ENCODE data around the gene UTS2B.
"Not testable (repeated sequence)": the region's sequence is repeated elsewhere in the genome, so short reads cannot be mapped to it uniquely, and the experiment has no call there.

Gene UTS2B

GRCh38 chr3:191275244-191275643 lies 55.1 kb downstream of the UTS2B start:
- not testable (repeated sequence) for H3K9ac ChIP-seq (ENCODE audit: low read length); H2BK5ac ChIP-seq (ENCODE audit: low read depth, low read length, poor library complexity); H3K14ac ChIP-seq (ENCODE audit: low read length); H3K4me3 ChIP-seq (ENCODE audit: low read depth, low read length); H2AFZ ChIP-seq (ENCODE audit: insufficient read depth, low read length, poor library complexity); H3K27me3 ChIP-seq (ENCODE audit: insufficient read depth, low read length); H3K18ac ChIP-seq (ENCODE audit: low read length); H3K23ac ChIP-seq (ENCODE audit: low read length); H3K36me3 ChIP-seq (ENCODE audit: control insufficient read depth in 1 of 2, insufficient read depth in 2 of 2, low read length in 2 of 2); H3K79me2 ChIP-seq (ENCODE audit: control insufficient read depth, insufficient read depth, low read length, poor library complexity); H3K9me3 ChIP-seq (ENCODE audit: insufficient read depth, low read depth, low read length); H3K4me1 ChIP-seq (ENCODE audit: control insufficient read depth in 1 of 2, insufficient read depth in 2 of 2, low read length in 2 of 2); H3K4me2 ChIP-seq (ENCODE audit: low read length); H4K8ac ChIP-seq (ENCODE audit: low read depth, low read length); H3K79me1 ChIP-seq (ENCODE audit: low read length); H3K4ac ChIP-seq (ENCODE audit: low read depth, low read length); H2AK5ac ChIP-seq (ENCODE audit: low read length); DNase-seq; H2BK12ac ChIP-seq (ENCODE audit: low read length); H2BK120ac ChIP-seq (ENCODE audit: insufficient read depth, low read length, poor library complexity); H4K12ac ChIP-seq (ENCODE audit: low read depth, low read length); H4K91ac ChIP-seq (ENCODE audit: low read depth, low read length); H3K27ac ChIP-seq (ENCODE audit: low read depth, low read length)
- WGBS (ENCODE audit: extremely low coverage, insufficient coverage, insufficient read length): no CpG with 5 or more reads among the region's 14 CpGs

GRCh38 chr3:191269289-191270085 lies 60.8 kb downstream of the UTS2B start:
- H3K79me2 ChIP-seq (ENCODE audit: control insufficient read depth, insufficient read depth, low read length, poor library complexity): no peaks in the 10 kb centered on the region
- no peak overlapping the region for H3K14ac ChIP-seq (ENCODE audit: low read length)
- H3K36me3 ChIP-seq (ENCODE audit: control insufficient read depth in 1 of 2, insufficient read depth in 2 of 2, low read length in 2 of 2): no peaks in the 10 kb centered on the region
- no peak overlapping the region for H3K18ac ChIP-seq (ENCODE audit: low read length)
- H4K8ac ChIP-seq (ENCODE audit: low read depth, low read length): no peak overlapping the region
- no peaks in the 10 kb centered on the region for H3K79me1 ChIP-seq (ENCODE audit: low read length)
- no peaks in the 10 kb centered on the region for H3K27me3 ChIP-seq (ENCODE audit: insufficient read depth, low read length)
- H2AK5ac ChIP-seq (ENCODE audit: low read length): no peak overlapping the region
- no peak overlapping the region for H3K27ac ChIP-seq (ENCODE audit: low read depth, low read length)
- H3K4me1 ChIP-seq (ENCODE audit: control insufficient read depth in 1 of 2, insufficient read depth in 2 of 2, low read length in 2 of 2): no peaks in the 10 kb centered on the region
- no peak overlapping the region for H3K23ac ChIP-seq (ENCODE audit: low read length)
- H4K91ac ChIP-seq (ENCODE audit: low read depth, low read length): no peak overlapping the region
- H3K4me3 ChIP-seq (ENCODE audit: low read depth, low read length): no peak overlapping the region
- no peak overlapping the region for H4K12ac ChIP-seq (ENCODE audit: low read depth, low read length)
- H2AFZ ChIP-seq (ENCODE audit: insufficient read depth, low read length, poor library complexity): no peak overlapping the region
- WGBS (ENCODE audit: extremely low coverage, insufficient coverage, insufficient read length): no CpG with 5 or more reads among the region's 5 CpGs
- no peak overlapping the region for H3K4ac ChIP-seq (ENCODE audit: low read depth, low read length)
- H3K9me3 ChIP-seq (ENCODE audit: insufficient read depth, low read depth, low read length): no peaks in the 10 kb centered on the region
- no peak overlapping the region for H3K9ac ChIP-seq (ENCODE audit: low read length)
- no peak overlapping the region for H3K4me2 ChIP-seq (ENCODE audit: low read length)
- H2BK5ac ChIP-seq (ENCODE audit: low read depth, low read length, poor library complexity): no peak overlapping the region
- H2BK120ac ChIP-seq (ENCODE audit: insufficient read depth, low read length, poor library complexity): no peak overlapping the region
- no peak for DNase-seq
- H2BK12ac ChIP-seq (ENCODE audit: low read length): no peak overlapping the region

GRCh38 chr3:191268737-191269136 lies 61.6 kb downstream of the UTS2B start:
- Histone ChIP-seq H3K18ac (ENCODE audit: low read length) (no peak overlapping the region), H3K79me2 (ENCODE audit: control insufficient read depth, insufficient read depth, low read length, poor library complexity) (no peaks in the 10 kb centered on the region), H3K14ac (ENCODE audit: low read length) (no peak overlapping the region), H2BK5ac (ENCODE audit: low read depth, low read length, poor library complexity) (no peak overlapping the region), H2BK120ac (ENCODE audit: insufficient read depth, low read length, poor library complexity) (no peak overlapping the region), H3K9me3 (ENCODE audit: insufficient read depth, low read depth, low read length) (no peaks in the 10 kb centered on the region), H3K4me1 (ENCODE audit: control insufficient read depth in 1 of 2, insufficient read depth in 2 of 2, low read length in 2 of 2) (no peaks in the 10 kb centered on the region), H3K36me3 (ENCODE audit: control insufficient read depth in 1 of 2, insufficient read depth in 2 of 2, low read length in 2 of 2) (no peaks in the 10 kb centered on the region), H3K27ac (ENCODE audit: low read depth, low read length) (no peak overlapping the region), H3K9ac (ENCODE audit: low read length) (no peak overlapping the region), H2AFZ (ENCODE audit: insufficient read depth, low read length, poor library complexity) (no peak overlapping the region), H3K4me3 (ENCODE audit: low read depth, low read length) (no peak overlapping the region), H4K91ac (ENCODE audit: low read depth, low read length) (no peak overlapping the region), H3K4me2 (ENCODE audit: low read length) (no peak overlapping the region), H3K27me3 (ENCODE audit: insufficient read depth, low read length) (no peaks in the 10 kb centered on the region), H4K12ac (ENCODE audit: low read depth, low read length) (no peak overlapping the region), H3K79me1 (ENCODE audit: low read length) (no peaks in the 10 kb centered on the region), H3K4ac (ENCODE audit: low read depth, low read length) (no peak overlapping the region), H2AK5ac (ENCODE audit: low read length) (no peak overlapping the region), H3K23ac (ENCODE audit: low read length) (no peak overlapping the region), H2BK12ac (ENCODE audit: low read length) (no peak overlapping the region), H4K8ac (ENCODE audit: low read depth, low read length) (no peak overlapping the region)
- no peak for DNase-seq

GRCh38 chr3:191263850-191264249 lies 66.5 kb downstream of the UTS2B start:
- no CpG with 5 or more reads among the region's 3 CpGs for WGBS (ENCODE audit: extremely low coverage, insufficient coverage, insufficient read length)
- H3K79me1 ChIP-seq (ENCODE audit: low read length): peaks cover 3% of the 10 kb centered on the region
- no peak overlapping the region for H2AFZ ChIP-seq (ENCODE audit: insufficient read depth, low read length, poor library complexity)
- DNase-seq: no peak
- peaks cover 2 to 3% of the 10 kb centered on the region in 2 experiments for H3K4me1 ChIP-seq (ENCODE audit: control insufficient read depth in 1 of 2, insufficient read depth in 2 of 2, low read length in 2 of 2)
- no peak overlapping the region for H3K4ac ChIP-seq (ENCODE audit: low read depth, low read length)
- H3K4me3 ChIP-seq (ENCODE audit: low read depth, low read length): no peak overlapping the region
- no peak overlapping the region for H3K9ac ChIP-seq (ENCODE audit: low read length)
- no peaks in the 10 kb centered on the region for H3K27me3 ChIP-seq (ENCODE audit: insufficient read depth, low read length)
- H2BK120ac ChIP-seq (ENCODE audit: insufficient read depth, low read length, poor library complexity): no peak overlapping the region
- H3K4me2 ChIP-seq (ENCODE audit: low read length): no peak overlapping the region
- H4K12ac ChIP-seq (ENCODE audit: low read depth, low read length): no peak overlapping the region
- H3K9me3 ChIP-seq (ENCODE audit: insufficient read depth, low read depth, low read length): no peaks in the 10 kb centered on the region
- H3K36me3 ChIP-seq (ENCODE audit: control insufficient read depth in 1 of 2, insufficient read depth in 2 of 2, low read length in 2 of 2): no peaks in the 10 kb centered on the region
- H2BK12ac ChIP-seq (ENCODE audit: low read length): no peak overlapping the region
- no peaks in the 10 kb centered on the region for H3K79me2 ChIP-seq (ENCODE audit: control insufficient read depth, insufficient read depth, low read length, poor library complexity)
- no peak overlapping the region for H3K18ac ChIP-seq (ENCODE audit: low read length)
- H3K14ac ChIP-seq (ENCODE audit: low read length): no peak overlapping the region
- H4K91ac ChIP-seq (ENCODE audit: low read depth, low read length): no peak overlapping the region
- no peak overlapping the region for H4K8ac ChIP-seq (ENCODE audit: low read depth, low read length)
- no peak overlapping the region for H3K27ac ChIP-seq (ENCODE audit: low read depth, low read length)
- H2BK5ac ChIP-seq (ENCODE audit: low read depth, low read length, poor library complexity): no peak overlapping the region
- no peak overlapping the region for H2AK5ac ChIP-seq (ENCODE audit: low read length)
- H3K23ac ChIP-seq (ENCODE audit: low read length): no peak overlapping the region
